Measurements from ENCODE around the gene NIM1K. TPM values are rescaled to one million over a fixed set of nuclear protein-coding genes. Genes with fewer than 3 reads are reported as not detected.

NIM1K gene
- total RNA-seq, 1 experiment from 2014 or later, result 0.59 TPM

- in situ Hi-C loops (cut with HindIII; ENCODE audit: low pct_unique_long_range_greater_than_20kb, low sequenced_read_pairs), result no loop called here
- DNase-seq (ENCODE audit: low read depth, low spot score), result peak; percentile 79
- Histone ChIP-seq H3K9me3 (ENCODE audit: control insufficient read depth, insufficient read depth, low read depth, low read length) (no peaks in the 10 kb centered on the region), H3K4me1 (ENCODE audit: control insufficient read depth, insufficient read depth, low read length) (peaks cover 14% of the 10 kb centered on the region), H3K27ac (ENCODE audit: low read length) (peak overlapping the region; percentile 98; the same call in 1 of the 2 replicates), H3K36me3 (ENCODE audit: control insufficient read depth, insufficient read depth, low read length) (peaks cover 3% of the 10 kb centered on the region; the same call in 1 of the 2 replicates), H3K27me3 (ENCODE audit: control insufficient read depth, insufficient read depth, low read length) (no peaks in the 10 kb centered on the region), H3K4me3 (ENCODE audit: low read depth in 2 of 2, low read length in 2 of 2) (no peak overlapping the region)
- CTCF ChIA-PET, result no interaction called here
- POLR2A ChIA-PET, result no interaction called here
- intact Hi-C loops (cut with micrococcal nuclease; ENCODE audit: unreplicated experiment), result no loop called here
- TF ChIP-seq CTCF (IDR thresholded peaks at IDR 0.05) (no peak), POLR2AphosphoS5 (IDR thresholded peaks at IDR 0.05; ENCODE audit: low read depth, low read length) (no peak), REST (IDR thresholded peaks at IDR 0.05; ENCODE audit: insufficient read depth in 1 of 2, low read depth in 2 of 2, low read length in 1 of 2) (no peak), SIN3A (IDR thresholded peaks at IDR 0.05; ENCODE audit: borderline replicate concordance, insufficient read depth, low read depth, low read length) (no peak), TCF7L2 (IDR thresholded peaks at IDR 0.05; ENCODE audit: low read depth, low read length) (no peak)
- no peak for ATAC-seq
- BruUV-seq (replicated peaks), result no TSS peak
Measured at GRCh38 chr5:43315263-43315662, 123.2 kb downstream of the NIM1K start.

GRCh38 chr5:43315682-43316081 is 123.7 kb downstream of the NIM1K start:
- CTCF ChIA-PET, result no interaction called here
- no peak for ATAC-seq

More at GRCh38 chr5:43315682-43316081, 123.7 kb downstream of the NIM1K start:
- intact Hi-C loops (cut with micrococcal nuclease; ENCODE audit: unreplicated experiment) (no loop called here), in situ Hi-C loops (cut with HindIII; ENCODE audit: low pct_unique_long_range_greater_than_20kb, low sequenced_read_pairs) (no loop called here)
- no peak for TF ChIP-seq REST (IDR thresholded peaks at IDR 0.05; ENCODE audit: insufficient read depth in 1 of 2, low read depth in 2 of 2, low read length in 1 of 2)
- no peak for TF ChIP-seq POLR2AphosphoS5 (IDR thresholded peaks at IDR 0.05; ENCODE audit: low read depth, low read length)
- no peak for TF ChIP-seq CTCF (IDR thresholded peaks at IDR 0.05)
- TF ChIP-seq SIN3A (IDR thresholded peaks at IDR 0.05; ENCODE audit: borderline replicate concordance, insufficient read depth, low read depth, low read length), result no peak
- TF ChIP-seq TCF7L2 (IDR thresholded peaks at IDR 0.05; ENCODE audit: low read depth, low read length), result no peak
- H3K4me1 ChIP-seq (ENCODE audit: control insufficient read depth, insufficient read depth, low read length), result peaks cover 14% of the 10 kb centered on the region
- no TSS peak for BruUV-seq (replicated peaks)
- H3K27me3 ChIP-seq (ENCODE audit: control insufficient read depth, insufficient read depth, low read length), result no peaks in the 10 kb centered on the region
- peaks cover 3% of the 10 kb centered on the region; the same call in 1 of the 2 replicates for H3K36me3 ChIP-seq (ENCODE audit: control insufficient read depth, insufficient read depth, low read length)
- no peak overlapping the region for H3K4me3 ChIP-seq (ENCODE audit: low read depth in 2 of 2, low read length in 2 of 2)
- no peaks in the 10 kb centered on the region for H3K9me3 ChIP-seq (ENCODE audit: control insufficient read depth, insufficient read depth, low read depth, low read length)
- H3K27ac ChIP-seq (ENCODE audit: low read length), result no peak overlapping the region
- DNase-seq (ENCODE audit: low read depth, low spot score), result no peak
- POLR2A ChIA-PET, result no interaction called here

All from Panc1 (cell line).